NCI-H2227 (cell line): ENCODE data around the gene MEA1.

Experiments
- DNase-seq: peaks from one replicate; lab custom pipeline; 2025; ENCODE audit not compliant: unreplicated experiment; lab: John Stamatoyannopoulos, UW

The MEA1 gene

GRCh38 chr6:43040542-43041257 lies 27.0 kb upstream of the MEA1 start:
- DNase-seq = no peak

- DNase-seq = no peak
These were observed 25.0 kb upstream of the MEA1 start for GRCh38 chr6:43038727-43039126.

- no peak for DNase-seq
These were observed 24.0 kb upstream of the MEA1 start for GRCh38 chr6:43037706-43038105.

- no peak for DNase-seq
These were observed 23.5 kb upstream of the MEA1 start for GRCh38 chr6:43037197-43037596.

- no peak for DNase-seq
These were observed 23.0 kb upstream of the MEA1 start for GRCh38 chr6:43036712-43037111.

- no peak for DNase-seq
These were observed 21.9 kb upstream of the MEA1 start for GRCh38 chr6:43035495-43036194.

GRCh38 chr6:43034190-43034525 lies 20.4 kb upstream of the MEA1 start:
- no peak for DNase-seq

- no peak for DNase-seq
These were observed 19.9 kb upstream of the MEA1 start for GRCh38 chr6:43033496-43034189.

GRCh38 chr6:43032326-43032725 lies 18.6 kb upstream of the MEA1 start:
- DNase-seq = no peak

GRCh38 chr6:43029120-43029519 lies 15.4 kb upstream of the MEA1 start:
- no peak for DNase-seq

GRCh38 chr6:43026365-43026764 lies 12.6 kb upstream of the MEA1 start:
- DNase-seq = no peak

- no peak for DNase-seq
These were observed 10.7 kb upstream of the MEA1 start for GRCh38 chr6:43024436-43024835.

- DNase-seq = peak; percentile 84
These were observed 7.7 kb upstream of the MEA1 start, which contains the start of gene RRP36 for GRCh38 chr6:43021270-43022047. RRP36 (plus strand) TSS chr6:43021623; CDS start chr6:43021655, 32 bp downstream.

GRCh38 chr6:43020847-43021246 lies 7.1 kb upstream of the MEA1 start:
- peak; percentile 45 for DNase-seq

GRCh38 chr6:43020052-43020705 lies 6.4 kb upstream of the MEA1 start:
- no peak for DNase-seq

GRCh38 chr6:43019152-43019551 lies 5.4 kb upstream of the MEA1 start:
- DNase-seq = no peak

- no peak for DNase-seq
These were observed 3.2 kb upstream of the MEA1 start for GRCh38 chr6:43016943-43017334.

GRCh38 chr6:43016176-43016942 lies 2.6 kb upstream of the MEA1 start:
- DNase-seq = no peak

- DNase-seq = peak; percentile 42
These were observed 726 bp upstream of the MEA1 start for GRCh38 chr6:43014434-43014909.
